ENCODE data around the gene SRPK3.

The SRPK3 gene

GRCh38 chrX:153771415-153772315 is 9.2 kb upstream of the SRPK3 start:
- no peak for TF ChIP-seq CTCF (IDR thresholded peaks at IDR 0.05; ENCODE audit: poor library complexity, severe bottlenecking)
- DNase-seq (ENCODE audit: low spot score) (peak; percentile 40), ATAC-seq (ENCODE audit: low read depth) (no peak)
- Histone ChIP-seq H3K27me3 (ENCODE audit: insufficient read depth, poor library complexity, severe bottlenecking) (no peaks in the 10 kb centered on the region), H3K4me3 (ENCODE audit: severe bottlenecking) (no peak overlapping the region), H3K4me1 (ENCODE audit: insufficient read depth, poor library complexity, severe bottlenecking) (no peaks in the 10 kb centered on the region), H3K27ac (ENCODE audit: poor library complexity, severe bottlenecking) (no peak overlapping the region), H3K9me3 (ENCODE audit: severe bottlenecking) (no peaks in the 10 kb centered on the region), H3K36me3 (ENCODE audit: low read depth) (no peaks in the 10 kb centered on the region)

- DNase-seq (ENCODE audit: low spot score) (no peak), ATAC-seq (ENCODE audit: low read depth) (no peak)
- Histone ChIP-seq H3K27me3 (ENCODE audit: insufficient read depth, poor library complexity, severe bottlenecking) (no peaks in the 10 kb centered on the region), H3K9me3 (ENCODE audit: severe bottlenecking) (no peaks in the 10 kb centered on the region), H3K4me3 (ENCODE audit: severe bottlenecking) (no peak overlapping the region), H3K4me1 (ENCODE audit: insufficient read depth, poor library complexity, severe bottlenecking) (no peaks in the 10 kb centered on the region), H3K36me3 (ENCODE audit: low read depth) (no peaks in the 10 kb centered on the region), H3K27ac (ENCODE audit: poor library complexity, severe bottlenecking) (no peak overlapping the region)
- no peak for TF ChIP-seq CTCF (IDR thresholded peaks at IDR 0.05; ENCODE audit: poor library complexity, severe bottlenecking)
These were observed 8.3 kb upstream of the SRPK3 start for GRCh38 chrX:153772316-153773217.

GRCh38 chrX:153773218-153773611 is 7.6 kb upstream of the SRPK3 start:
- Histone ChIP-seq H3K27ac (ENCODE audit: poor library complexity, severe bottlenecking) (no peak overlapping the region), H3K4me1 (ENCODE audit: insufficient read depth, poor library complexity, severe bottlenecking) (no peaks in the 10 kb centered on the region), H3K4me3 (ENCODE audit: severe bottlenecking) (no peak overlapping the region), H3K9me3 (ENCODE audit: severe bottlenecking) (no peaks in the 10 kb centered on the region), H3K36me3 (ENCODE audit: low read depth) (no peaks in the 10 kb centered on the region), H3K27me3 (ENCODE audit: insufficient read depth, poor library complexity, severe bottlenecking) (no peaks in the 10 kb centered on the region)
- TF ChIP-seq CTCF (IDR thresholded peaks at IDR 0.05; ENCODE audit: poor library complexity, severe bottlenecking): no peak
- DNase-seq (ENCODE audit: low spot score) (peak; percentile 43), ATAC-seq (ENCODE audit: low read depth) (no peak)

- DNase-seq (ENCODE audit: low spot score): peak; percentile 45
- Histone ChIP-seq H3K27me3 (ENCODE audit: insufficient read depth, poor library complexity, severe bottlenecking) (no peaks in the 10 kb centered on the region), H3K9me3 (ENCODE audit: severe bottlenecking) (no peaks in the 10 kb centered on the region), H3K4me1 (ENCODE audit: insufficient read depth, poor library complexity, severe bottlenecking) (no peaks in the 10 kb centered on the region), H3K4me3 (ENCODE audit: severe bottlenecking) (no peak overlapping the region), H3K36me3 (ENCODE audit: low read depth) (no peaks in the 10 kb centered on the region), H3K27ac (ENCODE audit: poor library complexity, severe bottlenecking) (no peak overlapping the region)
- no peak for ATAC-seq (ENCODE audit: low read depth)
- no peak for TF ChIP-seq CTCF (IDR thresholded peaks at IDR 0.05; ENCODE audit: poor library complexity, severe bottlenecking)
These were observed 6.9 kb upstream of the SRPK3 start for GRCh38 chrX:153773741-153774575.

All from RWPE2 (cell line).